Activated T-cell treated with anti-CD3 and anti-CD28 coated beads, Interleukin-2, amount 50 U/mL, for 48 hours (primary cell): ENCODE data around the gene NANP.
A peak's percentile ranks its signal among the peaks of the same experiment; 100 is the strongest.
"Not testable (repeated sequence)": the region's sequence is repeated elsewhere in the genome, so short reads cannot be mapped to it uniquely, and the experiment has no call there.

Source experiments
- DNase-seq, 2 experiments: peaks; one replicate each; pipeline ENCODE4 v3.0.0-alpha.2; 2020

Gene NANP

DNA sequence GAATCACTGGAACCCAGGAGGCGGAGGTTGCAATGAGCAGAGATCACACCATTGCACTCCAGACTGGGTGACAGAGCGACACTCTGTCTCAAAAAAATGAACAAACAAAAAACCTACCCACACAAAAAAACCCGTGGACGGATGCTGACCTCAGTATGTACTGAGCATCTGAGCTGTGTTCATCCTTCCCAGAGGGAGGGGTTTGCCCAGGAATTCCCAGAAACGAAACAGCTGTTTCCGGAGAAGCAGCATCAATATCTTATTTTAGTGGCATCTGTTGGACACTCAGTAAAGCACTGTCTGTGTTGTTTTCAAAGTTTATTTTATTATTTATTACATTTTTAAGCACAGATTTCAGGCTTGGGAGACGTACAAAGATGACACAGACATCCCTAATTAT lies 18.7 kb downstream of the NANP start:
- no peak for DNase-seq

DNA sequence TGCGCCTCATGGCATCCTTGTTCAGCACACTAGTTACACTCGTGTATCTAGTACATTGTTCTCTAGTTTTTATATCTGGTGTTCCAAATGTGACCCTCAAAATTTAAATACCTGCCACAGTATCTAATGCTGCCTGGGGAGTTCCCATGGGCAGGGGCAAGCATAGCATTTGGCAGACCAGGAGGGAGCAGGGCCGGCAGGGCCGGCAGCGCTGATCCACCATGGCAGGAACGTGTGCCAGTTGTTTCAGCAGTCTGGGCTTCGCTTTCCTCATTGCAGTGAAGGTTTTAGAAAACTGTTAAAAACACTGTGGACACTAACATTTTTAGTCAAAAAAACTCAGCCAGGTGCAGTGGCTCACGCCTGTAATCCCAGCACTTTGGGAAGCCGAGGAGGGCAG lies 19.2 kb downstream of the NANP start:
- DNase-seq = no peak

DNA sequence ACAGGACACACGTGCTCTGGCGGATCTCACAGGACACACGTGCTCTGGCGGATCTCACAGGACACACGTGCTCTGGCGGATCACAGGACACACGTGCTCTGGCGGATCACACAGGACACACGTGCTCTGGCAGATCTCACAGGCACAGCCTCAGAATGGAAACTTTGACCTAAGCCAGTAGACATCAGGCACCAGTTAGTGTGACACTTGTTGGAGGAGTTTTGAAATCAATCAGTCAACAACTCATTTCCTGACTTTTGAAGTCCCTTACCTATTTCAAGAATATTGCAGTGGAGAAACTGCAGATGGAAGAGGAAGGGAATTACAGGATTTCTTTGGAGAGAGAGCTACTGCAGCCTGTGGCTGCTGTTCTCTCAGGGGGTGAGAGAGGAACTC lies 20.9 kb downstream of the NANP start:
- peak in 1 of 2 experiments; percentile 29 for DNase-seq

DNA sequence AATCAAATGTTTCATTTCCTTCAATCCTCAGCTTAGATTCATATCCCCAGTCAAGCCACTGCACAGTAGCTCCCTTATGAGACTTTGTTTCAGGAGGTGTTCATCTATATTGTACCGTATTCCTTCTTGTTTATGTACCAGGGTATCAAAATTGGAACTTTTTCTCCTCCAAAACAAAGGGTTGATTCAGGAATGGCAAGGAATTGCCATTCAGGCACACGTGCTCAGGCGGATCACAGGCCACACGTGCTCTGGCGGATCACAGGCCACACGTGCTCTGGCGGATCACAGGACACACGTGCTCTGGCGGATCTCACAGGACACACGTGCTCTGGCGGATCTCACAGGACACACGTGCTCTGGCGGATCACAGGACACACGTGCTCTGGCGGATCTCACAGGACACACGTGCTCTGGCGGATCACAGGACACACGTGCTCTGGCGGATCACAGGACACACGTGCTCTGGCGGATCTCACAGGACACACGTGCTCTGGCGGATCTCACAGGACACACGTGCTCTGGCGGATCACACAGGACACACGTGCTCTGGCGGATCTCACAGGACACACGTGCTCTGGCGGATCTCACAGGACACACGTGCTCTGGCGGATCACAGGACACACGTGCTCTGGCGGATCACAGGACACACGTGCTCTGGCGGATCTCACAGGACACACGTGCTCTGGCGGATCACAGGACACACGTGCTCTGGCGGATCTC lies 21.5 kb downstream of the NANP start:
- not testable (repeated sequence) for DNase-seq

DNA sequence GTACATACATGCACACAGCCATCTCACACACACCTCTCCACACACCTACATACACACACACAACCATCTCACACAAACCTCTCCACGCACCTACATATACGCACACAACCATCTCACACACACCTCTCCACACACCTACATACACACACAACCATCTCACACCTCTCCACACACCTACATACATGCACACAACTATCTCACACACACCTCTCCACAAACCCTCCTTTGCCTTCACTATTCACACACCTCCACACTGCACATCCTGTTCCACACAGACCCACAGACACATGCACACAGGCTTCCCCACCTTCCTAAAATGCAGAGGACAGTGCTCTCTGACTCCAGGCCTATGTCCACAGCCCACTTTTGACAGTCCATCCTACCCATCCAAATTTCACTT lies 22.2 kb downstream of the NANP start:
- no peak for DNase-seq

DNA sequence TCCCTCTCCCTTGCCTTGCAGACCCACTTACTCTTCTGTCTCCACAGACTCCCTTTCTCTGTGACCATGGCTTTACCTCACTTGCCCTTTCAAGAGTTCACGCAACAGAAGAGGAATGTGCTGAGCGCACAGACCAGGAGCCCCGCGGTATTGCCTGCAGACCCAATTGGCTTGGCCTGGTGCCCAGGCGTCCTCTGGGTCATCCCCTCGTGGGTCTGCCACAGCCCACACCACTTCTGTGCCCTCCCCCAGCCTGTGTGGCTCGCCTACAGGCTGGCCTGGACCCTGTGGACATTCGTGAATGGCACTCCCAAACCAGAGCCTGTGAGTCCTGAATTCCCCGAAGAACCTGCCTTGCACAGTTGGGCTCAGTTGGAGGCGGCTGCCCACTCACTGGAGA lies 23.2 kb downstream of the NANP start:
- no peak for DNase-seq

DNA sequence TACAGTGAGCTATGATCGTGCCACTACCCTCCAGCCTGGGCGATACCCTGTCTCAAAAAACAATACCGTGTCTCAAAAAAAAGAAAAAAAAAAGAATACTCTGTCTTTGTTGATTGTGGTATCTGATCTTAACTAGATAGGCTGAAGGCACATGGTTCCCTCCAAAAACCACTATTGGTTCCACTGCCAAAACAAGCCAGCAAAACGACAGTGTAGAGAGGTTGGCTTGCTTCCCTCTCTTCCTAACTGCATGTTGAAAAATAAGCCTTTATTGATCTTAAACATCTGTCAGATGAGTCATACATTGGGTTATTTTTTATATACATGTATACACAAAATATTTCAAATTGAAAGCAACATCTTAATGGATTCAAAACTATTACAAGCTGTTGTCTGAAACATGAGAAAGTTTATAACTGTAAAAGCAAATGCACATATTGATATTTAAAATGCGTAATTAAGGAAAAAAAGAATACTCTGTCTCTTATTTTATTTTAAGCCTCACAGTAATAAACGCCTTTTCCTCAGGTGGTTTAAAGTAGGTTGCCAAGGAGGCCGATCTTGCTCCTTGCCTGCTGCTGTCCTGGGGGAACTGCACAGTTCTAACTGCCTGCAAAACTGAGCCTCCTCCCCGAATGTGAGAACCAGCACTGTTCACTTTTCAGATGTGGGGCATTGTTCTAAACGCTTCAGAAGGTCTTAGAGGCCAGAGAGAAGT lies 31.5 kb downstream of the NANP start:
- no peak for DNase-seq

DNA sequence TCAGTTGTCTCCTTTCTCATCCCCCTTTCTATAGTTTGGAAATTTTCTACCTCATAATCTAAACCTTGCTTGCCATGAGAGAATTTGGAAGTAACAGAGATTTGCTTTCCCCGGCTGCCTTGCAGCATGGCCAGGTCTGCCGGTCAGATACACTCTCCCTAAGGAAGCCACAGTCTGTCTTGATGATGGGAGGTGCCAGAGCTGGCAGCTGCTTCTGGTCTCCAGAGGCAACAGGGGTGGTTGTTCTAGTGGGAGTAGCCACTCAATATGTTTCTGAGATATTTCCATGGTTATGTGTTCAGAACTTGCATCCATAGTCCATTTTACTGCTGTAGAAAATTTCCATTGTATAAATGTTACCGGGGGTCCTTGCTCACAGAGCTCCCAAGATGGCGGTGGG lies 33.0 kb downstream of the NANP start:
- DNase-seq = not testable (repeated sequence)

DNA sequence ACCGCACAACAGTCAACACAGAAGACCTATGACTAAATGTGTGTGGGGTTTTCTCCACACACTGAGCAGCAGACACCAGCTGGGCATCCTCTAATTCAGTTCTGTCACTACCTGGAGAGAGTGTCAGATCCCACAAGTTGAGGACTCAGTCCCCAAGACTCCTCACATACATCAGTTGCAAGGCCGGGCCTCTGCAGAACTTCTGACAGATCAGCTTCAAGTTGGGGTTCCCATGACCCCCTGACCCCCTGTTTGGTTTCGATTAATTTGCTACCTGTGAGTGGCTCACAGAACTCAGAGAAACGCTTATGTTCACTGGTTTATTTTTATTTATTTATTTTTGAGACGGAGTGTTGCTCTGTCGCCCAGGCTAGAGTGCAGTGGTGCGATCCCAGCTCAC lies 35.3 kb downstream of the NANP start:
- no peak for DNase-seq

DNA sequence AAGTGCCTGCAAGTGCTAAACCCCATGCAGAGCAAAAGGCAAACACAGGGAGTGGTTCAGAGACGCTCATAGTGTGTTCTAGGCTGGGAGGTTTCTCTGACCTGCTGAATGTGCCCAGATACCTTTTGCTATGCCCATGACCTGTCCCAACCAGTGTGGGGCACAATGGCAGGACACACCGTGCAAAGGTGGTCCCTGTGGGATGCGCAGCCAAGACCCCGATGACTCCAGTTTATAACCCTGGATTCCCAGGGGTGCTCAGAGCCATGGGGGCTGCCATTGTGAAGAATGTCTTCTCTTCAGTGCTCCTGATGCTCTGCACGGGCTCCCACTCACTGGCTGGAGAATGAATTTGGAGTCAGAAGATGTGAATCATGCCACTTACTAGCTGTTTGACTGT lies 36.3 kb downstream of the NANP start:
- DNase-seq = no peak

DNA sequence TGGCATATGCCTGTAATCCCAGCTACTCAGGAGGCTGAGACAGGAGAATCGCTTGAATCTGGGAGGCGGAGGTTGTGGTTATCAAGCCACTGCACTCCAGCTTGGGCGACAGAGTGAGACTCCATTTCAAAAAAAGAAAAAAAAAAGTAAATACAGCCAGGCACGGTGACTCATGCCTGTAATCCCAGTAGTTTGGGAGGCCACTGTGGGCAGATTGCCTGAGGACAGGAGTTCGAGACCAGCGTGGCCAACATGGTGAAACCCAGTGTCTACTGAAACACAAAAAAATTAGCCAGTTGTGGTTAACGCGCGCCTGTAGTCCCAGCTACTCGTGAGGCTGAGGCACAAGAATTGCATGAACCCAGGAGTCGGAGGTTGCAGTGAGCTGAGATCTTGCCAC lies 36.9 kb downstream of the NANP start:
- DNase-seq = no peak

DNA sequence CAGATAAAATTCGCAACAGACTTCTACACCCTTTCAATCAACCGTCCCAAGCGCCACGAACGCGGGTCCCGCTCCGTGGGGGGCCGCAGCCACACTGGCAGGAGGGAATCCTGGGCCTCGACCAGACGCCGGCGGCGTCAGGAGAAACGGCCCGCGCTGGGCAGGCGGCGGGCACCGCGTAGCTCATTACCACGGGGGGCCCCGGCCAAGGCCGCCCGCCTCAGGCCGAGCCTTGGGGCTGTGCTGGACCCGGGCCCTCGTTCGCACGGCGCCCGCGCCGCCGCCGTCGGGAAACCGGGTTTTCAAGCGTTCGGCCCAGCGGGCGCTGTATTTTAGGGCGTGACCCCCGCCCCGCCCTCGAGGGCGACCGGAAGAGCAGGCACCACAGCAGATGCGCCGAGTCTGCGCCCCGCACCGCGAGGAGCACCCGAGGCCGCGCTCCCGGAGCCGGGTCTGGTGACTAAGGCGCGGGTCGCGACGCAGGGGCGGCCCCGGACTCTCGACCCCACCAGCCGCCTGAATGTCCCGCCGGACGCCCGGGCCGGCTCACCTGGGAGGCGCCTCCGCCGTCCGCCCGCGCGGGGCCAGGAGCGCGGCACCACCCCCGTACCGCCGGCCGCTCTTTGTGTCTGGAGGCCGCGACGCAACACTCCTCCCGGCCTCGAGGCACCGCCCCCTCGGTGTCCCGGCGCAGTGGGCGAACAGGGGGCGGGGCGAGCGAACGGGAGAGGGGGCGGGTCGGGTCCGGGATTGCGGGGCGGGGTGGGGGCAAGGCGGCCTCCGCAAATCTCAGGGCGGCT lies 38.7 kb downstream of the NANP start, which contains the start of gene NINL:
NINL (minus strand) TSS at position 627 of the 800 bp plus-strand sequence. CDS start 58,944 bp downstream, outside the sequence.
- peak; percentile 61 to 71 for DNase-seq

DNA sequence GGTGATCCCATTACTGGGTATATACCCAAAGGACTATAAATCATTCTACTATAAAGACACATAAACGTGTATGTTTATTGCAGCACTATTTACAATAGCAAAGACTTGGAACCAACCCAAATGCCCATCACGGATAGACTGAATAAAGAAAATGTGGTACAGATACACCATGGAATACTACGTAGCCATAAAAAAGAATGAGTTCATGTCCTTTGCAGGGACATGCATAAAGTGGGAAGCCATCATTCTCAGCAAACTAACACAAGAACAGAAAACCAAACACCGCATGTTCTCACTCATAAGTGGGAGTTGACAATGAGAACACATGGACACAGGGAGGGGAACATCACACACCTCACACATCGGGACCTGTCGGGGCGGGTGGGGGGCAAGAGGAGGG lies 40.2 kb downstream of the NANP start:
- DNase-seq = not testable (repeated sequence)

DNA sequence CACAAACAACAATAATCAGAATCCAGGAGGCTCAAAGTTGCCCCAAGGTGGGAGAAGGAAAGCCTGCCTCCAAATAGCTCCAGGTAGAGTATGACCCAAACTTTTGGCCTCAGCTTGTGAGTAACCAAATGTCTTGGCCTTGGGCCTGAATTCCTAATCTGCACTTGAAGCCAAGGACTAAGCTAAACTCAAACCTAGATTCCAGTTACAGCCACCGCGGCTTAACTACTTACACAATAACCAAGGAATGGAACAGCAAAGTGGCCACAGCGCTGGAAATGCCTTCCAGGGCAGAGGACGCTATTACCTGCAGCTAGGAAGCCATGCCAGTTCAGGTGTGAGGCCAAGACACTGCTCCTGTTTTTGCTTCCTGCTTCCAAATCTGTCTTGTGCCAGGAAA lies 43.1 kb downstream of the NANP start:
- DNase-seq = no peak

DNA sequence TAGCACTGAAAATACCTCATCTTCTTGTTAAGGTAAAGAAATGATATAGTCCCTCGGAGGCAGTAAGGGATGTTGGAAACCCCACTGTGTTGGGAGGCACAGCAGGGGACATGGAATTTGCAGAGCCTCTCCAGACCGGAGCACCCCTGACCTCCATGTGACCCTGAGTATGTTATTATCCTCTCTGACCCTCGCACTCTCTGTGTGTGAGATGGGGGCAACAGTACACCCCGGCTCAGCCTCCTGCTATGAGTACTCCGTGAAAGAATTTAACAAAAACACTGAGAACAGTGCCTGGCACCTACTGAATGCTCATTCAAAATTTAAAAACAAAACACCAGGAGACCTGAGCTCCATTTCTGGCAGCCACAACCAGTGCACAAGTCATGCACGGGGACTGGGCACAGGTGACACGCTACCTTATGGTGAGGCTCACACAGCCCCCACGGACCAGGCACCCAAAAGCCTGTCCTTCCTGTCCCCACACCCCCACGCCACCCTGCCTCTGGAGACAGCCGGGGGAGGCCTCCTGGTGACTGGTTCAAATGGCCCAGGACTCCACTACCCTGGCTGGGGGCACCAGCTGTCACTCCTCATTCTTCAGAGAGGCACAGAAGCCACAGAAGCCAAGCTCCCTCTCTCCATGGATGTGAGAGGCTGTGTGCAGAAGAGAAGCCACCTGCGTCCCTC lies 44.6 kb downstream of the NANP start:
- DNase-seq = no peak

DNA sequence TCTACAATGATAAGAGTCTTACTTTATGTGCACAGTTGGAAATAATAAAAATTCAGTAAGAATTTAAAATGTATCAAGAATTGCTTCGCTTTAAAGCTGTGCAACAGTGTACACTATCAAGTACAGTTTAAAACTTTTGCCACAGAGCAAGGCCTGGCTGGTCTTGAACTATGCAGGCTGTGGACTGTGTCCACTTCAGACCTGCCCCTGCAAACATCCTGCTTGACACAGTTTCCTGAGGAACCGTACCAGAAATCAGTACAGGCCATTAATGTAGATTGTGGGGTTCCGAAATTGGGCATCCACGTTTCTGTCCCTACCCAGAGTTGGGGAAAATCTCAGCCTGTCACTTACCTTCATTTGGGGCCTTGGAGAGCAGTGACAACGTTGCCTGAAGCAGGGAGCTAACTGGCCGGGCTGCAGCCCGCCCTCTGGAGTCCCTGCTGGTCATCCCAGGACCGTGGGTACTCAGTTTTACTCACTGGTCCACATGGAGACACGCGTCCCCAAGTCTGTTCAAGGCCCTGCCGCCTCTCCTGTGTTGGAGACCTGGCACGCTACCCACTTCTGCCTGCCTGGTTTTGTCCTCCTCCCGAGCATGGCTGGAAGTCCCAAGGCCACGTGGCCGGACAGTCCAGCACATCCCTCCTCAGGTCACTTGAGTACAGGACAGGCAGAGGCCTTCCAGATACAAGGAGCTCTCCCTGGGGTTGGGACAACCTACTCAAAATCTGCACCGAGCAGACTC lies 46.9 kb downstream of the NANP start:
- DNase-seq = no peak

DNA sequence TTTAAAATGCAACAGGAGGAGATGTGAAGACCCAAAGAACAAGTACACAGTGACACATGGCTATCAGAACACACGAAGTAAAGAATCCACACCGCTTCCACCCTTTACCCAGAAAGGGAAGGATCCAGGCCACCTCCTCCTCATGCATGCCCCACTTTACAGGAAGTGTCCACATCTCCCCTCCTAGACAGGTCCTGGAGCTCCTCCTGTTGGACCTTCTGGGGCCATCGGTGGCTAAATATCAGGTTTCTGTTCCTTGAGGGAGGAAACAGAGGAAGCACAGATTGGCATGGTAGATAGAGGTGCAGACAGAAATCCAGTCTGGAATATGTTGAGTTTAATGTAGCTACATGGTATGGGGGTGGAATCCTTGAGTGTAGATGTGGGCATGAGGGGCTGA lies 49.4 kb downstream of the NANP start:
- no peak for DNase-seq

DNA sequence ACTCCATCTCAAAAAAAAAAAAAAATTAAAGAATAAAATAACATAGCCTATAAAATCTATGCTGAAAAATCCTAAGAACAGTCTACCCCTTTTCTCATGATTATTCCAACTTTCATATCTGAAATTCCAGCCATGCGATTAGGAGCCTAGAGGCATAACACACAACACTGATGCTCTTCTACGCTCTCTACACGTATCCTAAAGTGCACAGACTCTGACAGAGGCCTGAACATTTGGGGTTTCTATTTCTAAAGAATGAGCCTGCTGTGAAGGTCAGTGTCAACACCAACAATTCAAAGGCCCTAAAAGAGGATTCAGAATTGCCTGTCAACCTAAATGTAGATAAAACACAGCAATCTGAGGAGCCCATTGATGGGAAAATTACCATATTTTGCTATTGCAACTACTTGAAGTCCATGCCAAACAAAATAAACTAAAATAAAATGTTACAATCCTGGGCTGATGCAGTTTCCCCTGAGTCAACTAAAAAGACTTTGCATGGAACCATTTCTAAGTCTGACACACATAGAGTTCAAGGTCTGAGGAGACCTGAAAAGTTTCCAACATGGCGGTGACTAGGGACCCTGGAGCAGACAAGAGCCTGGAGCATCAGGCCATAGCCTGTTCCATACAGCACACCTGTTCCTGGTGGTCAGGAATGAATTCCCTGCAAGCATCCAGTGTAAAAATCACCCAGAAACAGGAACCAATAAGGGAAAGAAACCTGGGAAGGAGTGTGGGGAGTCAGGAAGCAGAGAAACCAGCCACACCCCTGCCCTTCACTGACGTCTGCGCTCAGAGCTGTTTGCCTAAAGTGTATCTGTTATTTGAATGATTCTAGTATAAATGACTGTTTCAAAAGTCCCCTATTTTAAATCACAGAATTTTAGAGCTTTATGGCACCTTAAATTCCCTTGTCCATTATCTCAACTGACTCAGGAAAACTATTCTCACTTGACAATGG lies 50.2 kb downstream of the NANP start:
- DNase-seq = no peak

DNA sequence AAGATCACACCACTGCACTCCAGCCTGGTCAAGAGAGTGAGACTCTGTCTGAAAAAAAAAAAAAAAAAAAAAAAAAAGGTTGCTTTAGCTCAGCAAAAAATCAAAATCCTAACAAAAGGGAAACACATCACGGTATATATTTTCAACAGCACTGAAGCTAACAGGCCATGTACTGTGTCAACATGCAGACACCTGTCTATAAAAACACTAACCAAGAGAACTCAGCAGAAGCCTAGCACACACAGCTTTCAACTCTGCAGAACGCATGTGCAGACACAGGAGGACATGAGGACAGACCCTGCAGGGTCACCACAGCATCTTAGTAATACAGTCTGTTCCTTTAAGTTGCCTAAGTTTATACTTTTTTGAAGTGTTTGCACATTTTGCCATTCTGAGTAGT lies 52.0 kb downstream of the NANP start:
- no peak for DNase-seq

DNA sequence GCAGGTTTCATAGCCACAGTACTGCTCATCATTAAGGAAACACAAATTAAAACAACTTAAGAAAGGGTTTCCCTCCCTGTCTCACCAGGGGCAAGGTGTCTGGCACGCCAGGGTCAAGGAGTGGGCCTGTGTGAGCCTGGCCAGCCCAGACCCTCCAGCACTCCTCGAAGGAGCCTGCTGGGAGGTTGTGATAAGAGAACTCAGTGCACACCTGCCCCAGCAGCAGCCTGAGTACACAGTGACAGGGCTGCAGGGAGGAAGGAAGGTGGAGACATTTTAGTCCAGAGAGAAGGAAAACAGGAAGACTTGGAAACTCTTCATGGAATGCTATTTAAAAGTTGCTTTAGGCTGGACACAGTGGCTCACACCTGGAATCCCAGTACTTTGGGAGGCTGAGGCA lies 52.6 kb downstream of the NANP start:
- no peak for DNase-seq

DNA sequence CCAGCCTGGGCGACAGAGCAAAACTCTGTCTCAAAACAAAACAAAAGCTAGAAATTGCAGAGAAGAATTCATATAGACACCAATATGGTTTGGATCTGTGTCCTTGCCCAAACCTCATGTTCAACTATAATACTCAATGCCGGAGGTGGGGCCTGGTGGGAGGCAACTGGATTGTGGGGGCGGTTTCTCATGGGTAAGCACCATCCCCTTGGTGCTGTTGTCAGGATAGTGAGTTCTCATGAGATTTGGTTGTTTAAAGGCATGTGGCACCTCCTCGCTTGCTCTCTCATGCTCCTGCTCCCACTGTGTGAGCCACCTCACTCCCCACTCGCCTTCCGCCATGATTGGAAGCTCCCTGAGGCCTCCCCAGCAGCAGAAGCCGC lies 53.7 kb downstream of the NANP start:
- no peak for DNase-seq
